HEK293T (cell line): ENCODE data around the gene OSTF1.

Source experiments
- CTCF ChIA-PET: fragments of 350-600 bp; formaldehyde crosslinking; extraction: SDS; loops from one replicate; lab custom pipeline; 2021; ENCODE audit warnings: antibody characterized with exemption, inconsistent platforms; lab: Yijun Ruan, JAX
- POLR2A ChIA-PET: fragments of 350-600 bp; formaldehyde crosslinking; extraction: SDS; loops from one replicate; lab custom pipeline; 2020; ENCODE audit warnings: antibody characterized with exemption, inconsistent platforms; lab: Yijun Ruan, JAX
- DNase-seq: peaks from one replicate; pipeline ENCODE4 v3.0.0; 2012; ENCODE audit warnings: mixed read lengths; ENCODE audit errors: extremely low spot score
- ARNT ChIP-seq: fragments of 450-650 bp; IDR thresholded peaks from 2 replicates; pipeline ENCODE4 v1.6.1; 2017; ENCODE audit warnings: mild to moderate bottlenecking
- BHLHE40 ChIP-seq: fragments of 450-650 bp; IDR thresholded peaks from 2 replicates; pipeline ENCODE4 v1.6.1; 2016; ENCODE audit warnings: mild to moderate bottlenecking, moderate library complexity, borderline replicate concordance
- CTBP1 ChIP-seq: fragments of 450-650 bp; IDR thresholded peaks from 2 replicates; pipeline ENCODE4 v1.6.1; 2016; ENCODE audit warnings: borderline replicate concordance
- ELF4 ChIP-seq: fragments of 450-650 bp; IDR thresholded peaks from 2 replicates; pipeline ENCODE4 v1.6.1; 2017; ENCODE audit warnings: antibody characterized with exemption
- FOXA1 ChIP-seq: fragments of 450-650 bp; IDR thresholded peaks from 2 replicates; pipeline ENCODE4 v1.6.1; 2016; ENCODE audit warnings: mild to moderate bottlenecking
- FOXK2 ChIP-seq: fragments of 450-650 bp; IDR thresholded peaks from 2 replicates; pipeline ENCODE4 v1.6.1; 2016; ENCODE audit warnings: mild to moderate bottlenecking
- FOXM1 ChIP-seq: fragments of 450-650 bp; IDR thresholded peaks from 2 replicates; pipeline ENCODE4 v1.6.1; 2017; ENCODE audit warnings: mild to moderate bottlenecking, borderline replicate concordance
- HDGF ChIP-seq: fragments of 450-650 bp; IDR thresholded peaks from 2 replicates; pipeline ENCODE4 v1.6.1; 2017; ENCODE audit warnings: antibody characterized with exemption, borderline replicate concordance
- L3MBTL2 ChIP-seq: fragments of 450-650 bp; conservative IDR thresholded peaks from 2 replicates; pipeline ENCODE4 v1.6.1; 2016; ENCODE audit warnings: mild to moderate bottlenecking
- LEF1 ChIP-seq: fragments of 450-650 bp; IDR thresholded peaks from 2 replicates; pipeline ENCODE4 v1.6.1; 2017; ENCODE audit warnings: mild to moderate bottlenecking, borderline replicate concordance
- NFRKB ChIP-seq: fragments of 450-650 bp; IDR thresholded peaks from 2 replicates; pipeline ENCODE4 v1.6.1; 2016; ENCODE audit warnings: mild to moderate bottlenecking, moderate library complexity
- SP1 ChIP-seq: fragments of 450-650 bp; IDR thresholded peaks from 2 replicates; pipeline ENCODE4 v1.6.1; 2017
- SUZ12 ChIP-seq: fragments of 450-650 bp; IDR thresholded peaks from 2 replicates; pipeline ENCODE4 v1.6.1; 2016; ENCODE audit warnings: mild to moderate bottlenecking
- TARDBP ChIP-seq: fragments of 450-650 bp; IDR thresholded peaks from 2 replicates; pipeline ENCODE4 v1.6.1; 2016
- ZNF384 ChIP-seq: fragments of 450-650 bp; IDR thresholded peaks from 2 replicates; pipeline ENCODE4 v1.6.1; 2016
- TF ChIP-seq, protein P1 (sequence below): fragments of 450-650 bp; IDR thresholded peaks from 2 replicates; pipeline ENCODE4 v1.6.1; 2016

Gene OSTF1

DNA sequence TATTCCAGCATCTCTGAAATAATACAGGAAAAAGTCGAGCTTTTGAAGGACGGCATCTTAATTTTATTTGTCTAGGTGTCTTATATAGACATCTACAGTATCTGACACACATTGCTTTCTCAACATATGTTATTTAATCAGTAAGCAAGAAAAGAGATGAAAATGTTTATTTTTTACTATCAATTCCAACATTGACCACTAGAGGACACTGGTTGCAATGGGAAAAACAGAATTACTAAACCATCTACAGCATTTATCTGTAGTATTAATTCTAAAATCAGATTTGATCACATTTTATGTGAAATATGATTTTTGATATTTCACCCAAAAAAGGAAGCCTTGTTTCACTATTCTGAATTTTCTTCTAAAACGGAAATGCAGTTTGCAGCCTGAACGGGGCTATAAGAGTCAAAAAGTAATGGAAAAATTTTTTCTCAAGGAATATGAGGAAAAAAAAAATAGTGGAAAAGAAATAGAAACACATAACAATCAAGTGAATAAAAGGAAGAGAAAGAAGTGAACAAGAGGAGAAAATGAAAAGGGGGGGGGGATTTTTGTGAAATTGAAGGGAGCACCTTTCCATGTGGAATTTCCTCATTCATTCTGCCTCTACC lies 98.6 kb downstream of the OSTF1 start:
- no peak for DNase-seq
- ChIA-PET POLR2A (no interaction called here), CTCF (no interaction called here)
- TF ChIP-seq L3MBTL2 (no peak), FOXA1 (no peak), HDGF (no peak), FOXM1 (no peak), FOXK2 (no peak), ZNF384 (no peak), TARDBP (no peak), SUZ12 (no peak), SP1 (no peak), ELF4 (no peak), LEF1 (no peak), ARNT (no peak), BHLHE40 (no peak), NFRKB (no peak), CTBP1 (no peak)
- TF ChIP-seq, protein P1, sequence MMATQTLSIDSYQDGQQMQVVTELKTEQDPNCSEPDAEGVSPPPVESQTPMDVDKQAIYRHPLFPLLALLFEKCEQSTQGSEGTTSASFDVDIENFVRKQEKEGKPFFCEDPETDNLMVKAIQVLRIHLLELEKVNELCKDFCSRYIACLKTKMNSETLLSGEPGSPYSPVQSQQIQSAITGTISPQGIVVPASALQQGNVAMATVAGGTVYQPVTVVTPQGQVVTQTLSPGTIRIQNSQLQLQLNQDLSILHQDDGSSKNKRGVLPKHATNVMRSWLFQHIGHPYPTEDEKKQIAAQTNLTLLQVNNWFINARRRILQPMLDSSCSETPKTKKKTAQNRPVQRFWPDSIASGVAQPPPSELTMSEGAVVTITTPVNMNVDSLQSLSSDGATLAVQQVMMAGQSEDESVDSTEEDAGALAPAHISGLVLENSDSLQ: no peak

DNA sequence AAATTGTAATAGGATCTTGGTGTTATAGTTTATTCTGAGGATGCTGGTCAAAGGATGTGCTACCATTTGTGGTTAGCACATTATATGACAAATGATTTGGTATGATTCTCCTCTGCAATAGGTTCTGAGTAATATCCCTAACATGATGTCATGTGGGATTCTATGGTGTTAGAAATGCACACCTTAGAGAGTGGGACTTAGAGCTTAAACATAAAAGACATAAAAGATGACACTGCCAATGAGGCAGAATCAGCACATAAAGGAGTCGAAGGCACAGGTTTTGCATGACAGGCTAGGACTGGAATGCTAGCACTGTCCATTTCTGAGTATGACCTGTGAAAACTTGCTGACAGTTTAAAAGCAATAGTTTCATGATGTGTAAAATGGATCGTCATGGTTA lies 100.4 kb downstream of the OSTF1 start:
- DNase-seq: no peak
- ChIA-PET POLR2A (no interaction called here), CTCF (no interaction called here)

GRCh38 chr9:75190762-75191161 lies 102.4 kb downstream of the OSTF1 start:
- CTCF ChIA-PET: no interaction called here
- TF ChIP-seq ARNT: no peak
- DNase-seq: no peak
- POLR2A ChIA-PET: no interaction called here

More for the DNA sequence above, 100.4 kb downstream of the OSTF1 start:
- TF ChIP-seq BHLHE40 (no peak), NFRKB (no peak), FOXA1 (no peak), CTBP1 (no peak), LEF1 (no peak), ELF4 (no peak), HDGF (no peak), L3MBTL2 (no peak), FOXK2 (no peak)
